22Rv1 (cell line): Measurements from ENCODE around the gene KRTAP6-2.

Source experiments
- H3K27ac ChIP-seq: fragments of 450-650 bp; 2 replicates; pipeline ENCODE4 v1.5.1; 2017
- CTCF ChIP-seq: fragments of 450-650 bp; IDR thresholded peaks from 2 replicates; pipeline ENCODE4 v1.5.1; 2017; ENCODE audit warnings: mild to moderate bottlenecking
- ZFX ChIP-seq: fragments of 450-650 bp; IDR thresholded peaks from 2 replicates; pipeline ENCODE4 v1.6.1; 2017; ENCODE audit warnings: antibody characterized with exemption, borderline replicate concordance

Gene KRTAP6-2

GRCh38 chr21:30612132-30612531 lies 13.4 kb upstream of the KRTAP6-2 start:
- TF ChIP-seq CTCF: no peak
- no peak for TF ChIP-seq ZFX
- H3K27ac ChIP-seq: no peak overlapping the region

- no peak for TF ChIP-seq ZFX
- TF ChIP-seq CTCF: no peak
- no peak overlapping the region for H3K27ac ChIP-seq
These were observed 7.3 kb upstream of the KRTAP6-2 start for GRCh38 chr21:30605968-30606367.

- no peak within 1 kb of the TSS for H3K27ac ChIP-seq
- TF ChIP-seq CTCF (no peak), ZFX (no peak)
These were observed 2.1 kb upstream of the KRTAP6-2 start, which contains the start of gene KRTAP22-1 for GRCh38 chr21:30600787-30601186. Gene KRTAP22-1, plus strand, starts transcription at chr21:30601087.

- TF ChIP-seq CTCF (no peak), ZFX (no peak)
- no peak within 1 kb of the TSS for H3K27ac ChIP-seq
These were observed 6.6 kb downstream of the KRTAP6-2 start, which contains the start of gene KRTAP6-3 for GRCh38 chr21:30592140-30592539. Gene KRTAP6-3, plus strand, starts transcription at chr21:30592440. Its CDS starts 6 bp downstream, at chr21:30592446.

- no peak for TF ChIP-seq CTCF
- TF ChIP-seq ZFX: no peak
- no peak within 1 kb of the TSS for H3K27ac ChIP-seq
These were observed 8.4 kb downstream of the KRTAP6-2 start, which contains the start of gene KRTAP22-2 for GRCh38 chr21:30590297-30590696. Gene KRTAP22-2, minus strand, starts transcription at chr21:30590397.

GRCh38 chr21:30582870-30583269 lies 15.8 kb downstream of the KRTAP6-2 start:
- no peak overlapping the region for H3K27ac ChIP-seq

More at GRCh38 chr21:30582870-30583269, 15.8 kb downstream of the KRTAP6-2 start:
- TF ChIP-seq ZFX (no peak), CTCF (no peak)
